Measurements from ENCODE around the gene HEPACAM2. TPM values are rescaled to one million over a fixed set of nuclear protein-coding genes. Genes with fewer than 3 reads are reported as not detected.

The HEPACAM2 gene
- total and polyA plus RNA-seq, 7 donors = 0.01 TPM; not detected in 6

- no peak for DNase-seq
- no peak for ATAC-seq
- Histone ChIP-seq H3K27me3 (ENCODE audit: insufficient read depth in 3 of 3, low read length in 2 of 3) (no peaks in the 10 kb centered on the region), H3K27ac (no peak overlapping the region), H3K9me3 (no peaks in the 10 kb centered on the region), H3K4me1 (peaks cover 1% of the 10 kb centered on the region), H3K36me3 (ENCODE audit: insufficient read depth in 1 of 2, low read depth in 1 of 2) (peaks cover 0 to 10% of the 10 kb centered on the region in 2 donors), H3K4me3 (no peak overlapping the region)
- 86 to 96% (median 96%) methylated on average over 2 of the region's 2 CpGs for WGBS, 3 donors
- TF ChIP-seq, protein P1, sequence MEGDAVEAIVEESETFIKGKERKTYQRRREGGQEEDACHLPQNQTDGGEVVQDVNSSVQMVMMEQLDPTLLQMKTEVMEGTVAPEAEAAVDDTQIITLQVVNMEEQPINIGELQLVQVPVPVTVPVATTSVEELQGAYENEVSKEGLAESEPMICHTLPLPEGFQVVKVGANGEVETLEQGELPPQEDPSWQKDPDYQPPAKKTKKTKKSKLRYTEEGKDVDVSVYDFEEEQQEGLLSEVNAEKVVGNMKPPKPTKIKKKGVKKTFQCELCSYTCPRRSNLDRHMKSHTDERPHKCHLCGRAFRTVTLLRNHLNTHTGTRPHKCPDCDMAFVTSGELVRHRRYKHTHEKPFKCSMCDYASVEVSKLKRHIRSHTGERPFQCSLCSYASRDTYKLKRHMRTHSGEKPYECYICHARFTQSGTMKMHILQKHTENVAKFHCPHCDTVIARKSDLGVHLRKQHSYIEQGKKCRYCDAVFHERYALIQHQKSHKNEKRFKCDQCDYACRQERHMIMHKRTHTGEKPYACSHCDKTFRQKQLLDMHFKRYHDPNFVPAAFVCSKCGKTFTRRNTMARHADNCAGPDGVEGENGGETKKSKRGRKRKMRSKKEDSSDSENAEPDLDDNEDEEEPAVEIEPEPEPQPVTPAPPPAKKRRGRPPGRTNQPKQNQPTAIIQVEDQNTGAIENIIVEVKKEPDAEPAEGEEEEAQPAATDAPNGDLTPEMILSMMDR (IDR thresholded peaks at IDR 0.05) = no peak
- intact Hi-C loops (cut with DNase I) = no loop called here
Observed at GRCh38 chr7:93238748-93239147, 12.5 kb upstream of the HEPACAM2 start.

GRCh38 chr7:93238131-93238530, 11.9 kb upstream of the HEPACAM2 start:
- no peak for DNase-seq
- Histone ChIP-seq H3K4me1 (peaks cover 7% of the 10 kb centered on the region), H3K27ac (no peak overlapping the region), H3K9me3 (no peaks in the 10 kb centered on the region), H3K27me3 (ENCODE audit: insufficient read depth in 3 of 3, low read length in 2 of 3) (no peaks in the 10 kb centered on the region), H3K4me3 (no peak overlapping the region), H3K36me3 (ENCODE audit: insufficient read depth in 1 of 2, low read depth in 1 of 2) (peaks cover 0 to 10% of the 10 kb centered on the region in 2 donors)
- TF ChIP-seq, protein P1 (IDR thresholded peaks at IDR 0.05) = no peak
- no peak for ATAC-seq
- intact Hi-C loops (cut with DNase I) = no loop called here
- WGBS, 3 donors = 81 to 85% (median 85%) methylated on average over 4 of the region's 4 CpGs

- no peak overlapping the region for H3K4me3 ChIP-seq
- H3K4me1 ChIP-seq = peaks cover 16% of the 10 kb centered on the region
- no peaks in the 10 kb centered on the region for H3K27me3 ChIP-seq (ENCODE audit: insufficient read depth in 3 of 3, low read length in 2 of 3)
- TF ChIP-seq, protein P1 (IDR thresholded peaks at IDR 0.05) = no peak
- no peak overlapping the region for H3K27ac ChIP-seq
- H3K9me3 ChIP-seq = no peaks in the 10 kb centered on the region
- H3K36me3 ChIP-seq (ENCODE audit: insufficient read depth in 1 of 2, low read depth in 1 of 2) = no peaks in the 10 kb centered on the region
- WGBS, 3 donors = 58 to 84% (median 65%) methylated on average over 2 of the region's 2 CpGs
- intact Hi-C loops (cut with DNase I) = no loop called here
- no peak for DNase-seq
- ATAC-seq = no peak
Observed at GRCh38 chr7:93235541-93235940, 9.3 kb upstream of the HEPACAM2 start.

- WGBS, 3 donors = 0 to 1% (median 0%) methylated on average over 8 of the region's 8 CpGs
- Histone ChIP-seq H3K4me1 (peaks cover 16% of the 10 kb centered on the region), H3K27me3 (ENCODE audit: insufficient read depth in 3 of 3, low read length in 2 of 3) (no peaks in the 10 kb centered on the region), H3K36me3 (ENCODE audit: insufficient read depth in 1 of 2, low read depth in 1 of 2) (no peaks in the 10 kb centered on the region), H3K27ac (peak overlapping the region; percentile 80), H3K4me3 (peak overlapping the region; percentile 84), H3K9me3 (no peaks in the 10 kb centered on the region)
- intact Hi-C loops (cut with DNase I) = no loop called here
- DNase-seq (no peak), ATAC-seq (peak in 1 of 4 donors; percentile 23)
- TF ChIP-seq, protein P1 (IDR thresholded peaks at IDR 0.05) = no peak
Observed at GRCh38 chr7:93232673-93233018, 6.4 kb upstream of the HEPACAM2 start.

All from psoas muscle (tissue), 8 donors.